Hematopoietic multipotent progenitor cell treated with erythropoietin and hydrocortisone succinate and interleukin-3 and kit ligand, for 8 days (in vitro differentiated cells): Measurements from ENCODE around the gene PDE9A.
"Not testable (repeated sequence)": the region's sequence is repeated elsewhere in the genome, so short reads cannot be mapped to it uniquely, and the experiment has no call there.

Experiments used
- DNase-seq: peaks from one replicate; pipeline ENCODE4 v3.0.0-alpha.2; 2015

Gene PDE9A

GRCh38 chr21:42809171-42809570, 155.8 kb downstream of the PDE9A start:
- no peak for DNase-seq

- DNase-seq: no peak
These were observed 156.4 kb downstream of the PDE9A start for GRCh38 chr21:42809577-42810475.

GRCh38 chr21:42811960-42812359, 158.5 kb downstream of the PDE9A start:
- DNase-seq: no peak

- DNase-seq: not testable (repeated sequence)
These were observed 159.3 kb downstream of the PDE9A start for GRCh38 chr21:42812528-42813241.

GRCh38 chr21:42815217-42815616, 161.8 kb downstream of the PDE9A start:
- DNase-seq: no peak

- DNase-seq: peak; percentile 68
These were observed 164.9 kb downstream of the PDE9A start for GRCh38 chr21:42818328-42818749.

GRCh38 chr21:42819861-42820615, 166.6 kb downstream of the PDE9A start:
- DNase-seq: no peak

GRCh38 chr21:42820616-42821465, 167.4 kb downstream of the PDE9A start:
- no peak for DNase-seq
